ENCODE measurements around the gene SGCA.

Gene SGCA

GRCh38 chr17:50133028-50133768 lies 32.6 kb upstream of the SGCA start:
- no peak overlapping the region for H3K9ac ChIP-seq (ENCODE audit: insufficient read length)
- DNase-seq (ENCODE audit: low read depth, low spot score), result no peak
- no peaks in the 10 kb centered on the region for H3K9me3 ChIP-seq (ENCODE audit: low read depth, low read length)
- no peak overlapping the region for H3K27ac ChIP-seq
- H3K4me3 ChIP-seq, result no peak overlapping the region
- TF ChIP-seq EZH2 (IDR thresholded peaks at IDR 0.05) (no peak), POLR2AphosphoS5 (IDR thresholded peaks at IDR 0.05; ENCODE audit: borderline replicate concordance, low read depth, low read length) (no peak; the same call in 1 of the 2 replicates), FOXP2 (optimal IDR thresholded peaks at IDR 0.05; ENCODE audit: control extremely low read depth, extremely low read length, insufficient read depth) (no peak)
- peaks cover 25% of the 10 kb centered on the region for H3K36me3 ChIP-seq (ENCODE audit: insufficient read depth, low read length)

- Histone ChIP-seq H3K36me3 (ENCODE audit: insufficient read depth, low read length) (peaks cover 30% of the 10 kb centered on the region), H3K27ac (no peak overlapping the region), H3K9me3 (ENCODE audit: low read depth, low read length) (no peaks in the 10 kb centered on the region), H3K9ac (ENCODE audit: insufficient read length) (no peak overlapping the region), H3K4me3 (no peak overlapping the region)
- DNase-seq (ENCODE audit: low read depth, low spot score), result no peak
- no peak for TF ChIP-seq POLR2AphosphoS5 (IDR thresholded peaks at IDR 0.05; ENCODE audit: borderline replicate concordance, low read depth, low read length)
- no peak for TF ChIP-seq EZH2 (IDR thresholded peaks at IDR 0.05)
- no peak for TF ChIP-seq FOXP2 (optimal IDR thresholded peaks at IDR 0.05; ENCODE audit: control extremely low read depth, extremely low read length, insufficient read depth)
Observed at GRCh38 chr17:50133769-50134099, 32.1 kb upstream of the SGCA start.

DNA sequence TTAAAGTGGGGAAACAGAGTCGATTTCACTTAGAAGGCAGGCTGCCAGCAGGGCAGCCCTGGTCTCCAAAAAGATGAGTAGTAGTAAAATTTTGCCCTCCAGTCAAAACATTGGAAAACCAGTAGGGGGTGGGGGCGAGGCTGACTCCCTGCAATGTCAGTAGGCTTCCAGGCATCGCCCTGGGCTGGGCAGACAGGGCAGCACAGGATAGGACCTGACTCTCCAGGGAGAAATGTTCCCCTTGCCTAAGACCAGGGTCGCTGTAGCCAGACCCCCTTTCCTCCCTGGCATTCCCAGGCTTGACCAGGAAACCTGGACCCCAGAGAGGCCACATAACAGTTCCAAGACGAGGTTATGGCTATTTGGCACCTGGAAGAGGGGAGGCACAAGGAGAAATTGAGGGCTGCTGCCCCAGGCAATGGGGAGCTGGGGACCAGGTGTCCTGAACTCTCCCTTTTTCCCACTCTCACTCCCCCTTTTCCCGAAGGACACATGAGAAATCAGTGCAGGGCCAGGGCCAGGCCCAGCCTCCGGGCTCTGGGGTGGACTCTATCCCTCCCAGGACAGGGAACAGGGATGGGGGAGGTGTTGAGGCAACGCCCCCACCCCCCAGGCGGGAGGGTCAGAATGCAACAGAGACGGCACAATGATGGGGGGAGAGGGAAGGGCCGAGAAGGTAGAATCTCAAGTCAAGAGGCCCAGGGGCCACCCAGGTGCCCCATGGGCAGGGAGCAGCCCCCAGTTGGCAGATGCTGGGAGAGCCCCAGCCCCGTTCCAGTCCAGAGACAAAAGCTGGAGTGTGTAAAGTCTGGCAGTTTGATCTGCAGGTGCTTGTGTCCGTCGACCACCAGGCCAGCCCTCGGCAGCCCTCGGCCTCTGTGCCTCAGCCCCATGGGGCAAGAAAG lies 31.3 kb upstream of the SGCA start:
- no peak for TF ChIP-seq FOXP2 (optimal IDR thresholded peaks at IDR 0.05; ENCODE audit: control extremely low read depth, extremely low read length, insufficient read depth)
- TF ChIP-seq EZH2 (IDR thresholded peaks at IDR 0.05), result no peak
- no peak for TF ChIP-seq POLR2AphosphoS5 (IDR thresholded peaks at IDR 0.05; ENCODE audit: borderline replicate concordance, low read depth, low read length)
- H3K36me3 ChIP-seq (ENCODE audit: insufficient read depth, low read length), result peaks cover 38% of the 10 kb centered on the region
- H3K9me3 ChIP-seq (ENCODE audit: low read depth, low read length), result no peaks in the 10 kb centered on the region
- no peak overlapping the region for H3K27ac ChIP-seq
- H3K4me3 ChIP-seq, result no peak overlapping the region
- DNase-seq (ENCODE audit: low read depth, low spot score), result no peak
- no peak overlapping the region for H3K9ac ChIP-seq (ENCODE audit: insufficient read length)

GRCh38 chr17:50135316-50136095 lies 30.3 kb upstream of the SGCA start:
- Histone ChIP-seq H3K27ac (no peak overlapping the region), H3K9ac (ENCODE audit: insufficient read length) (no peak overlapping the region), H3K36me3 (ENCODE audit: insufficient read depth, low read length) (peaks cover 47% of the 10 kb centered on the region), H3K9me3 (ENCODE audit: low read depth, low read length) (no peaks in the 10 kb centered on the region), H3K4me3 (no peak overlapping the region)
- TF ChIP-seq FOXP2 (optimal IDR thresholded peaks at IDR 0.05; ENCODE audit: control extremely low read depth, extremely low read length, insufficient read depth) (no peak), EZH2 (IDR thresholded peaks at IDR 0.05) (no peak)
- no peak for DNase-seq (ENCODE audit: low read depth, low spot score)

- Histone ChIP-seq H3K36me3 (ENCODE audit: insufficient read depth, low read length) (peaks cover 54% of the 10 kb centered on the region), H3K27ac (no peak overlapping the region)
- no peak for TF ChIP-seq POLR2AphosphoS5 (IDR thresholded peaks at IDR 0.05; ENCODE audit: borderline replicate concordance, low read depth, low read length)
- no peak for TF ChIP-seq EZH2 (IDR thresholded peaks at IDR 0.05)
- no peak for TF ChIP-seq FOXP2 (optimal IDR thresholded peaks at IDR 0.05; ENCODE audit: control extremely low read depth, extremely low read length, insufficient read depth)
Observed at GRCh38 chr17:50136096-50136687, 29.6 kb upstream of the SGCA start.

GRCh38 chr17:50137042-50137441 lies 28.8 kb upstream of the SGCA start:
- Histone ChIP-seq H3K9me3 (ENCODE audit: low read depth, low read length) (no peaks in the 10 kb centered on the region), H3K36me3 (ENCODE audit: insufficient read depth, low read length) (peaks cover 62% of the 10 kb centered on the region), H3K27ac (no peak overlapping the region), H3K9ac (ENCODE audit: insufficient read length) (no peak overlapping the region), H3K4me3 (no peak overlapping the region)
- no peak for DNase-seq (ENCODE audit: low read depth, low spot score)
- no peak for TF ChIP-seq EZH2 (IDR thresholded peaks at IDR 0.05)
- TF ChIP-seq FOXP2 (optimal IDR thresholded peaks at IDR 0.05; ENCODE audit: control extremely low read depth, extremely low read length, insufficient read depth), result no peak
- TF ChIP-seq POLR2AphosphoS5 (IDR thresholded peaks at IDR 0.05; ENCODE audit: borderline replicate concordance, low read depth, low read length), result no peak

More at GRCh38 chr17:50136096-50136687, 29.6 kb upstream of the SGCA start:
- no peak for DNase-seq (ENCODE audit: low read depth, low spot score)
- H3K9me3 ChIP-seq (ENCODE audit: low read depth, low read length), result no peaks in the 10 kb centered on the region
- no peak overlapping the region for H3K9ac ChIP-seq (ENCODE audit: insufficient read length)
- H3K4me3 ChIP-seq, result no peak overlapping the region

DNA sequence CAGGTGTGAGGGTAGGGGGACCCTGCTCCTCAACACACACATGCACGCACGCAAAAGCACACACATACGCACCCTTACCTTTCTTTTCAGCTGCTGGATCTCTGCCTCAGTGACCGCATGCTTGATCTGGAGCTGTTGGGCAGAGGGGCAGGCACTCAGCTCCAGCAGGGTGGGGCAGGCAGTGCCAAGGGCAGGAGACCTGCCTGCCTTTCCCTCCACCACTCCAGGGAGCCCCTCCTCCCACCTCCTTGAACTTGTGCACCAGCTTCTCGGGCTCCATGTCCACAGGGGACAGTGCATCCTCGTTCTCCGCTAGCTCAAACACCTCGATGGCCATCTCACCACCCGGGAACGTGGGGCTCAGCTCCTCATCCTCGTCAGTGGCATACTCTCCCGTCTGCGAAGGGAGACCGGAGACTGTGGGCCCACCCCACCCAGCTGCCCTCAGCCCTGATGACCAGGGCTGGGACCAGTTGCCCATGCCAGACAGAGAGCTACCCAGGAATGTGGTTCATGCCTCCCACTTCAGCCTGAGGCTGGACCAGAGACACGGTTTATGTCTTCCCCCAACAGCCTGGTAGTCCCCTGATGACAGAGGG lies 26.5 kb upstream of the SGCA start:
- TF ChIP-seq EZH2 (IDR thresholded peaks at IDR 0.05) (no peak), FOXP2 (optimal IDR thresholded peaks at IDR 0.05; ENCODE audit: control extremely low read depth, extremely low read length, insufficient read depth) (no peak), POLR2AphosphoS5 (IDR thresholded peaks at IDR 0.05; ENCODE audit: borderline replicate concordance, low read depth, low read length) (no peak)
- no peaks in the 10 kb centered on the region for H3K9me3 ChIP-seq (ENCODE audit: low read depth, low read length)

More for the DNA sequence above, 26.5 kb upstream of the SGCA start:
- DNase-seq (ENCODE audit: low read depth, low spot score), result no peak
- Histone ChIP-seq H3K36me3 (ENCODE audit: insufficient read depth, low read length) (peaks cover 83% of the 10 kb centered on the region), H3K4me3 (no peak overlapping the region), H3K9ac (ENCODE audit: insufficient read length) (no peak overlapping the region), H3K27ac (no peak overlapping the region)
